Gastroesophageal sphincter (tissue), 4 donors: ENCODE data around the gene CRYBG1. TPM values are rescaled to one million over a fixed set of nuclear protein-coding genes. Genes with fewer than 3 reads are reported as not detected.
"Not testable (repeated sequence)": the region's sequence is repeated elsewhere in the genome, so short reads cannot be mapped to it uniquely, and the experiment has no call there.

ENCODE experiments used
- ATAC-seq: fragments of 150-250 bp; one replicate; pipeline ENCODE4 v1.9.1; 2016; ENCODE audit warnings: mild to moderate bottlenecking, moderate library complexity
- H3K27ac ChIP-seq, 4 donors: fragments of 200-600 bp; sonication (generic) in 3 of 4; 1 replicate in 3 of 4; 2 replicates in 1 of 4; pipeline ENCODE4 v1.5.1; 2016 to 2019
- H3K27me3 ChIP-seq: fragments of 200-600 bp; sonication (generic); one replicate; pipeline ENCODE4 v1.5.1; 2019
- H3K36me3 ChIP-seq, 2 donors: fragments of 200-600 bp; sonication (generic); one replicate each; pipeline ENCODE4 v1.5.1; 2019; ENCODE audit warnings: control low read depth in 1 of 2
- H3K4me1 ChIP-seq, 3 donors: fragments of 200-600 bp; sonication (generic); 1 replicate in 2 of 3; 2 replicates in 1 of 3; pipeline ENCODE4 v1.5.1; 2016 to 2019; ENCODE audit warnings: control low read depth in 2 of 3
- H3K4me3 ChIP-seq, 2 donors: fragments of 200-600 bp; sonication (generic); one replicate each; pipeline ENCODE4 v1.5.1; 2019; ENCODE audit warnings: mild to moderate bottlenecking in 1 of 2, moderate library complexity in 1 of 2
- H3K9me3 ChIP-seq, 3 donors: fragments of 200-600 bp; sonication (generic); one replicate each; pipeline ENCODE4 v1.5.1; 2017 to 2019; ENCODE audit warnings: control low read depth in 2 of 3
- CTCF ChIP-seq, 4 experiments: fragments of 200-600 bp in 2 of 4; fragments of 450-650 bp in 2 of 4; sonication (generic) in 1 of 4; IDR thresholded peaks; one replicate each; pipeline ENCODE4 v1.5.1; 2017 to 2019; ENCODE audit warnings: antibody characterized with exemption in 4 of 4, mild to moderate bottlenecking in 2 of 4, moderate library complexity in 2 of 4
- EP300 ChIP-seq: sonication (generic); formaldehyde crosslinking; IDR thresholded peaks from one replicate; pipeline ENCODE4 v1.6.1; 2017; ENCODE audit warnings: antibody characterized with exemption, mild to moderate bottlenecking
- POLR2A ChIP-seq, 2 donors: fragments of 450-650 bp; IDR thresholded peaks; one replicate each; pipeline ENCODE4 v1.6.1; 2017; ENCODE audit warnings: antibody characterized with exemption in 2 of 2, mild to moderate bottlenecking in 2 of 2, moderate library complexity in 1 of 2
- POLR2AphosphoS5 ChIP-seq: sonication (generic); formaldehyde crosslinking; IDR thresholded peaks from one replicate; pipeline ENCODE4 v1.6.1; 2017; ENCODE audit warnings: antibody characterized with exemption
- WGBS, 2 donors: methylation state at CpG; one replicate each; pipeline ENCODE4 v1.1.5; 2018; ENCODE audit warnings: low coverage in 1 of 2; 5-methylcytosine and 5-hydroxymethylcytosine counted together
- total RNA-seq, 4 donors: library from RNA; depleted of rRNA; stranded (reverse); fragments of >200 nt; gene quantifications; one replicate each; pipeline ENCODE4 v1.1.0, GENCODE V29; 2016

Gene CRYBG1
- total RNA-seq, 4 donors from 2014 or later = 3.1 to 10.8 (median 4.1) TPM

GRCh38 chr6:106586815-106587415 lies 226.4 kb downstream of the CRYBG1 start:
- 90% methylated on average over 4 of the region's 4 CpGs; no CpG with 5 or more reads in 1 of the 2 donors for WGBS, 2 donors
- Histone ChIP-seq H3K27ac (no peak overlapping the region), H3K4me3 (no peak overlapping the region), H3K36me3 (peaks cover 0 to 80% of the 10 kb centered on the region in 2 donors), H3K27me3 (no peaks in the 10 kb centered on the region), H3K4me1 (no peaks in the 10 kb centered on the region), H3K9me3 (no peaks in the 10 kb centered on the region)
- ATAC-seq = no peak
- TF ChIP-seq POLR2A (IDR thresholded peaks at IDR 0.05) = no peak
- TF ChIP-seq CTCF (IDR thresholded peaks at IDR 0.05) = no peak
- TF ChIP-seq EP300 = no peak
- no peak for TF ChIP-seq POLR2AphosphoS5

GRCh38 chr6:106588937-106589336 lies 228.4 kb downstream of the CRYBG1 start:
- not testable (repeated sequence) for H3K27ac ChIP-seq, H3K4me1 ChIP-seq, H3K27me3 ChIP-seq, H3K4me3 ChIP-seq, H3K9me3 ChIP-seq, ATAC-seq
- WGBS, 2 donors = 65 to 80% methylated on average over 3 to 4 of the region's 5 CpGs
- peaks cover 0 to 69% of the 10 kb centered on the region in 2 donors for H3K36me3 ChIP-seq

GRCh38 chr6:106591111-106591825 lies 230.8 kb downstream of the CRYBG1 start:
- TF ChIP-seq POLR2A (IDR thresholded peaks at IDR 0.05) = no peak
- TF ChIP-seq EP300 = no peak
- TF ChIP-seq CTCF (IDR thresholded peaks at IDR 0.05) = no peak
- no peak for TF ChIP-seq POLR2AphosphoS5
- ATAC-seq = no peak
- Histone ChIP-seq H3K4me1 (no peaks in the 10 kb centered on the region), H3K4me3 (no peak overlapping the region), H3K27me3 (no peaks in the 10 kb centered on the region), H3K27ac (no peak overlapping the region), H3K36me3 (peaks cover 0 to 52% of the 10 kb centered on the region in 2 donors), H3K9me3 (no peaks in the 10 kb centered on the region)
- 97 to 100% methylated on average over 2 to 3 of the region's 3 CpGs for WGBS, 2 donors

GRCh38 chr6:106599440-106599839 lies 238.9 kb downstream of the CRYBG1 start:
- no peaks in the 10 kb centered on the region for H3K9me3 ChIP-seq
- no peak for ATAC-seq
- WGBS, 2 donors = 45 to 100% methylated on average over 1 to 2 of the region's 2 CpGs
- H3K27ac ChIP-seq = no peak overlapping the region
- H3K27me3 ChIP-seq = no peaks in the 10 kb centered on the region
- H3K4me1 ChIP-seq = no peaks in the 10 kb centered on the region
- peaks cover 0 to 12% of the 10 kb centered on the region in 2 donors for H3K36me3 ChIP-seq
- TF ChIP-seq POLR2A (IDR thresholded peaks at IDR 0.05) (no peak), CTCF (IDR thresholded peaks at IDR 0.05) (no peak), EP300 (no peak), POLR2AphosphoS5 (no peak)
- H3K4me3 ChIP-seq = no peak overlapping the region

GRCh38 chr6:106600329-106600728 lies 239.8 kb downstream of the CRYBG1 start:
- ATAC-seq = no peak
- TF ChIP-seq EP300 = no peak
- TF ChIP-seq CTCF (IDR thresholded peaks at IDR 0.05) = no peak
- no peak for TF ChIP-seq POLR2AphosphoS5
- no peak for TF ChIP-seq POLR2A (IDR thresholded peaks at IDR 0.05)
- Histone ChIP-seq H3K27me3 (no peaks in the 10 kb centered on the region), H3K27ac (no peak overlapping the region), H3K4me3 (no peak overlapping the region), H3K4me1 (no peaks in the 10 kb centered on the region), H3K36me3 (peaks cover 0 to 16% of the 10 kb centered on the region in 2 donors), H3K9me3 (no peaks in the 10 kb centered on the region)
- WGBS, 2 donors = 88 to 91% methylated on average over 2 of the region's 2 CpGs
